NOMO-1 treated with dmso at 0.1 percent for 144 hours (cell line): ENCODE measurements around the gene TIGD1.
A peak's percentile ranks its signal among the peaks of the same experiment; 100 is the strongest.

Source experiments
- DNase-seq: peaks from one replicate; lab custom pipeline; 2025; ENCODE audit not compliant: unreplicated experiment; lab: John Stamatoyannopoulos, UW

Gene TIGD1

DNA sequence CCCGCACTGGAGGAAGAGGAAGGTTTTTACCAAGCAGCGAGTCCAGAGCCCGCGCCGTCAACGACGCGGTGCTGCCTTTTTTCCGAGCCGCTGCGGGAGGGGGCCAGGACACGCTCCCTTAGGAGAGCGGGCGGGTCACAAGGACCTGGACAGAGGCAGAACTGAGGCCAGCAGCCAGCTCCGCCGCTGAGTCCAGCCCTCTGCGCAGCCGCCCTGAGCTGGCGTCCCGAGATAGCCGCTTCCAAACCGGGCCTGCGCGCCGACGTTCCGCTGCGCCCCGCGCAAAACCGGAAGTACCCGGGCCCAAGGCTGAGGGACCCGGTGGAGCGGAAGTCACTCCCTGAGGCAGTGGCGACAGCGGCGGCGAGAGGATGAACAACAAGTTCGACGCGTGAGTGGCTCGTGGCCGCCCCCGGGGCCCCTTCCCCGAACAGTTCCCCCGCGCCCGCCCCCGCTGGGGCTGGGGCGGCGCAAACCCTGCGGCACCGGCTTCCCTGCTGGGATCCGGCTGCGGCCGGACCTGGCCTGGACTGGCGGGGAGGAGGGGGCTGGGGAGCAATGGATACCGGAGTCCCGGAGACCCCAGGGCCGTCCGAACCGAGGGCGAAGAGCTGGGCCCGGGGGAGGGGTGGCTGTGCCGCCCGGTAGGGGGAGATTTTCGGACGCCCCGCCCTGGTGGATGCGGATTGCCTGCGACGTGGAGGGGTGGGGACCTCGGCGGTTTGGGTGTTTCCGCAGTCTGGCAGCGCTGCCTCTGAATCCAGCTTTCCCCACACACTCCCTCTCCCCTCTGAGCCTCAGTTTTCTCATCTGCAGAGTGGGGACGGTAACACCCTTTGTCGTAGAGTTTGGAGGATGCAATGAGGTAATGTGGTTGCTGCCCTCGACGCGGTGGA is at the start of gene TIGD1, which contains the start of gene EIF4E2:
TSS of gene TIGD1 (minus strand) at position 204 of the 896 bp plus-strand sequence. CDS start 675 bp downstream, outside the sequence.
TSS of gene EIF4E2 (plus strand) at position 336 of the 896 bp plus-strand sequence. CDS start at position 372, 36 bp downstream.
- peak; percentile 86 for DNase-seq

DNA sequence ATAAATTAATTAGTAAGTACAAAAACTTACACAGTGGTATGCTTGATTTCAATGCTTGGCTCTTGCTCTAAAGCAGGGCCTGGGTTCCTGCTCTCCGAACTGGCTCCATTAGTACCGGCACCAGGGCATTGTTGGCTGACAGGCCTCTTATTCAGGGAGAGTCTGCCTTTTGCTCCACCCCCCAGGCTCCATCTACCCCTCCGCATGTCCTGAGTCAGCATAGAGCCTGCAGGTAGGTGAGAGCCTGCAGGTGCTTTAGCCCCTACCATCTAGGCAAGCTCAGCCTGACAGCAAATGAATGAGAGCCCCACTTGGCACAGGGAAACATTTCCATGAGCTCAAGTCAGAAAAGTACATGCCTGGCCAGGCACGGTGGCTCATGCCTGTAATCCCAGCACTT is 47.9 kb upstream of the TIGD1 start:
- no peak for DNase-seq

DNA sequence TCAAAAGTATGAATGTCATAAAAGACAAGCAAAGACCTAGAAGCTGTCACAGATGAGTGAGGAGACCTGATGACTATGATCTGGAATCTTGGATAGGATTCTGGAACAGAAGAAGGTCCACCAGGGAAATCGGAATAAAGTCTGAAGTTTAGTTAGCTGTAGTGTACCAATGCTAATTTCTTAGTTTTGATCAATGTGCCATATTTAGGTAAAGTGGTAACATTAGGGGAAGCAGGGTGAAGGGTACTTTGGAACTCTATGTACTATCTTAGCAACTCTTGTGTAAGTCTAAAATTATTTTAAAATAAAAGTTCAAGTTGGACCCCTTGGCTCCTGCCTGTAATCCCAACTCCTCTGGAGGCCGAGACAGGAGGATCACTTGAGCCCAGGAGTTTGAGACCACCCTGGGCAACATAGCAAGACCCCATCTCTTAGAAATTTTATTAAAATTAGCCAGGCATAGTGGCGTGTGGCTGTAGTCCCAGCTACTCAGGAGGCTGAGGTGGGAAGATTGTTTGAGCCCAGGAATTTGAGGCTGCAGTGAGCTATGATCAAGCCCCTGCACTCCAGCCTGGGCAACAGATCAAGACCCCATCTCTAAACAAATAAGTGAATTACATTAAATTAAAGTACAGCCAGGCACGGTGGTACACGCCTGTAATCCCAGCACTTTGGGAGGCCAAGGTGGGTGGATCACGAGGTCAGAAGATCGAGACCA is 47.2 kb upstream of the TIGD1 start:
- DNase-seq, result no peak

DNA sequence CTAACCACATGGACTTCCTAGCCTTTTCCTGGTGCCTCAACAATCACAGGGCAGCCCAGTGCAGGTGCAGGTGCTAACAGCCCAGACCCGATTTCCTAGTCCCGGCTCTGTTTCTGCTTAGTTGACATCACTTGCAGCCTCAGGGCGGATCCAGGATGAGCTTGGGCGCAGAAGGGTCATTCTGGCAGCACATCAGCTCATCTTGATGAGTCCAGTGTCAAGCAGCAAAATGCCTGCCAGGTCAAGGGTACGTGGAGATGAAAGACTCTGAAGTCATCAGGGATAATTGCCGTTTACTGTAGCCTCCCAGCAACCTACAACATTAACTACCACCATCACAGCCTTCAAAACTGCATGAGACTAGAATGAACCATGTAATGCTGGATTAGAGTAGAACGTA is 43.6 kb upstream of the TIGD1 start:
- DNase-seq, result no peak

DNA sequence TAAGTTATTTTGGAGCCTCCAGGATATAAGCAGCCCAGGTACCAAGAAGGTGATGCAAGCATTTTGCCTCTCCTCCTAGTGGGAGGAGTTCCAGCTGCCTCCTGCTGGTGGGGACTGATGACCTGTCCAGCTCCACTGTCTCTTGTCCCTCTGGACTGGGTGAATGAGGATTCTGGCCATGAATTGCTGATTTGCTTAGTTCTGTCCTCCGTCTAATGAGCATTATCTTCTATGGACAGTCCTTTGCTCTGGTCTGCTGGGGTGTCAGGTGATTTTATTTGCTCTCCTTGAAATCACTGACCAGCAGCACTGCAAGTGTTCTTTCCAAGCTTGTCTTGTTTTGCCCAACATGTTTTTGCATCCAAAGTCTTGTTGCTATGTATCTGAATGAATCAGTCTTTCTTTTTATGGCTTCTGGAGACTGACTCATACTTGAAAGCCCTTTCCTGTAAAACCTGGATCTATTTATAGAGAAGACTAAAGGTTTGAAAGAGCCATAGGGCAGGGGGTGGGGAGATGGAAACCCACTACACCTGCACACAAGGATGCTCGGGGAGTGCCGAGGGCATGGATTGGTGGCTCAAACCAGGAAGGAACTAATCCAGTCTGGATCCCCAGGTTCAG is 42.5 kb upstream of the TIGD1 start:
- DNase-seq, result no peak

DNA sequence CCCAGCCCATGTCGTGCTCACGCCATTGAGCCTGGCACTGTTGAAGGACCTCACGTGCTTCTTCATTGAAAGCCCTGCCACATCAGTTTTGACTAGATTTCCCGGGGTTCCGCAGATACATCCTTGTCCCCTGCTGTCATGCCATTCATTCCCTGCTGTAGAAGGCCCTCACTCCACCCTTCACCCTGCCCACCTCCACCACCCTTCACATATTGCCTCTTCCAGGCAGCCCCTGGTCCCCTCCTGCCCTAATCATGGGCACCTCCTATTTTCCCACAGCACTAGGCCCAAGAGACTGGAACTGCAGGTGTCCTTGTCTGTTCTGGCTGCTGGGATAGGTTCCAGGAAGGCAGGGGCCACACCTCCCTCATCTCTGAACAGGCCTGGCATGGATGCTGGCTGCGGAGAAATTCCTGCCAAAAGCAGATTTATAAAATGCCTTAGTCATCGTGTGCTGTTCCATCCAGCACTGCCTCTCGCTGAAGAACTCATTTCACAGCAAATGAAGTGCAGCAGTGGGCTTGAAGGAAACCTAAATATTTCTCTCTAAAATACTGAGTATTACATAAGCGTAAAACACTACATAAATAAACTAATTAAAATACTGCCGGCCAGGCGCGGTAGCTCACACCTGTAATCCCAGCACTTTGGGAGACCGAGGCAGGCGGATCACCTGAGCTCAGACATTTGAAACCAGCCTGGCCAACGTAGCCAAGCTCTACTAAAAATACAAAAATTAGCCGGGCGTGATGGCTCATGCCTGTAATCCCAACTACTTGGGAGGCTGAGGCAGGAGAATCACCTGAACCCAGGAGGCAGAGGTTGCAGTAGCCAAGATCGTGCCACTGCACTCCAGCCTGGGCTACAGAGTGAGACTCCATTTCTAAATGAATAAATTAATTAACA is 38.6 kb upstream of the TIGD1 start:
- DNase-seq, result no peak

DNA sequence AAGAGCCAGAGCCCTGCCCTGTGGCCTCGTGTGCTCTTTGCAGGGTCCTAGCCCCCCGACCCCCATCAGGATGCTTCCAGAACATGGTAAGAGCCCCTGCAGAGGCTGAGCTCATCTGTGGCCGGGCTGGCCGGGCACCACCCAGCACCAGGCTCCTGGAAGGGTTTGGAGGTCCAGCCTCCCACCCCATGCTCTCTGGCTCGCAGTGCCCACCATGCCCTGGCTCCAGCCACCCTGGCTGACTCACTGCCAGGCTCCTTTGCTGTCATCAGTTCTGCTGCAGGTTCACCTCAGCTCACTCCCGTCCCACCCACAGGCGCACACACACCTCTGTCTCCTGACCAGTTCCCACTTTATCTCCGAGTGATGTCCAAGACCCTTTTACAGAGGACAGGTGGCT is 37.7 kb upstream of the TIGD1 start:
- DNase-seq, result no peak

DNA sequence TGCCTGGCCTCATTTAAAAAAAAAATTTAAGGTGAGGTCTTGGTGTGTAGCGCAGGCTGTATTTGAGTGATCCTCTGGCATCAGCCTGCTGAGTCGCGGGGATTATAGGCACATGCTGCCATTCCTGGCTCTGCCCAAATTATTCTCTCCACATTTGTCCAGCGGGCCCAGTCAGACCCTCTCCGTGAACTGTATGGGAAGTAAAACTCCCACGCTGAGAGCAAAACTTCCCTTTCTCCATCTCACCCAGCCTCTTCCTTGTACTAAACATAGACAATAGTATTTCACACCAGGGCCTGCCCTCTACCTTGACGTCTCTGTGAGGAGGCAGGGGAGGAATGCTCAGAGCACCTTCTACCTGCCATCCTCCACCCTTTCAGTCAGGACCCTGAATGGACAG is 37.2 kb upstream of the TIGD1 start:
- no peak for DNase-seq

DNA sequence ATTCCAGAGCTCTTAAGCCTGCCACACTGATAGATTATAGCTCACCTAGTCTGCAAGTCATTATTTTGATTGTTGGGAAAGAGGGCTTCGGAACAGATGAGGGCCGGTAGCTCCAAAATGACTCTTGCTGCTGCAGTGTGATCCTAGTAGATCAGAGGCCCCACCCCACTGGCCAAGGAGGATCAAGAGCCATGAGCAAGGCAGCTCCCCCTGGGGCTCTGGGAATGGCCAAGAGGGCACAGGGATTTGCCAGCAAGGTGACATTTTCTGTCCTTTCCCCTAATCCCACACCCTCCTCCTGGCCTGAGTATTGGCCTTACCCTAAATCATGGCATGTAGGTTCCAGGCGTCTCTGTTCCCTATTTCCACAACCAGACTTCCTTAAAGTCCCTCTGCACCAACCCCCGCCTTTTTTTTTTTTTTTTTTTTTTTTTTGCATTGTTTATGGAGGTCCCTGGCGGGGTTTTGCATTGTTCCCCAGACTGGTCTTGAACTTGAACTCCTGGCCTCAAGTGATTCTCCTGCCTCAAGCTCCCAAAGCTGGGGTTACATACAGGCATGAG is 36.7 kb upstream of the TIGD1 start:
- no peak for DNase-seq

DNA sequence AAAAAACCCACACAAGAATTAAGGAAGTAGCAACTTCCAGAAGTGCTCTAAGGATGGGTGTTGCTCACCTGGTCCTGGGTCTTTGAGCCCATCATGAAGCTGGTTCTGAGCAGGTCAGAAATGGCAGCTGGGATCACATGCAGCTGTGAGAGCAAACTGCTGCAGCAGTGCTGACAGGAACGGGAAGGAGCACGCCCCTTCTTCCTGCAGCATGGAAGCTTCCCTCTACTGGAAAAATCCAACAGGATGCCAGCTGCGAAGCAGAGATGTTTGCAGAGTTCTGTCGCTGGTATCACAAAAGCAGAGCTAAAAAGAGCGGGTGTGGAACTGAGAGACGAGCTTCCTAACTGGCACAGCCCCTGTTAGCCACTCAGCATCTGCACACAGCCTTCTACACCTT is 33.9 kb upstream of the TIGD1 start:
- DNase-seq, result no peak

DNA sequence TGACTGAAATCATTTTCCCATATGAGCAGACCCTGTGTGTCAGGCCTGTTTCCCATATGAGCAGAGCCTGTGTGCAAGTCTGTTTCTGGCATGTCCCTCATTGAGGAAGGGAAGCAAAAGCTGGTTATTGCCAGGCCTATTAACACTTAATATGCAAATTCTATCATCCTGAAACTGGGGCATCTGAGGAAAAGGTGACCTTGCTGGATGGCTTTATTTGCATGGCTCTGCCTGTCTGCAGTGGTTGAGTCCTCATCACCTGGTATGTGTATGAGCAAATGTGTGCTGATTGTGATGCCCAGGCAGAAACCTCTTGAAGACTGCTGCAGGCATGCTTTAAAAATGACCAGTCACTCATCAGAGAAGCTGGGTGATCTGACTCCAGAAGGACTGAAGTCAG is 31.4 kb upstream of the TIGD1 start:
- DNase-seq, result no peak

DNA sequence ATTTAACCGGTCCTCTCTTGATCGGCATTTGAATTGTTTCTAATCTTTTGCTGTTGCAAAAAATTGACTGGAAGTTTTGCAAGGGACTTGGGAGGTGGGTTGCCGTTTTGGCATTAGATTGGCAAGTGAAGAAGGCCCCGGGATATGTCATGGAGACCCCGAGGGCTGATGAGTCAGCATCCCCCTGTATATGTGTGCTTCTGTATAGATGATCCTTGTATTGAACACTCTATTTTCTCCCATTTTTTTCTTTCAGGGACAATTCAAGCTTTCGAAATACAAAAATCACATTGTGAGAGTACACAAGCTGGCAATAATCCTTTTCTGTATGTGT is 30.3 kb upstream of the TIGD1 start:
- DNase-seq, result no peak

DNA sequence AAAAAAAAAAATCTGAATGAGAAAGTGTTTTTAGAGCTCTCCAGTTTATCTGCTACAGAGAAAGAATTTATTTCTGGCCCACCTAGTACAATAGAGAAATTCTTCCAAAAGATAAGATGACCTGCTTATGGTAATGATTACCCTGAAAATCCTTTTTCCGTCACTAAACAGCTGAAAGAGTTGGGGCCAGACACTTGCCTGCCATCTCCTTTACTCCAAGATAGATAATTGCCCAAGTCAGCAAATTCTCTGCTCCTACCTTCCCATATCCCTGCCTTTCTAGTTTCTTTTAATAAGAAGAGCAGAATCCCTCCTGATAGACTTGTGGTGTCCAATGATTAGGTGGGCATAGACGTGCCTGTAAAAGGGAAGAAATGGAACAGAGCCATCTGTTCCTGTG is 28.3 kb upstream of the TIGD1 start:
- no peak for DNase-seq

DNA sequence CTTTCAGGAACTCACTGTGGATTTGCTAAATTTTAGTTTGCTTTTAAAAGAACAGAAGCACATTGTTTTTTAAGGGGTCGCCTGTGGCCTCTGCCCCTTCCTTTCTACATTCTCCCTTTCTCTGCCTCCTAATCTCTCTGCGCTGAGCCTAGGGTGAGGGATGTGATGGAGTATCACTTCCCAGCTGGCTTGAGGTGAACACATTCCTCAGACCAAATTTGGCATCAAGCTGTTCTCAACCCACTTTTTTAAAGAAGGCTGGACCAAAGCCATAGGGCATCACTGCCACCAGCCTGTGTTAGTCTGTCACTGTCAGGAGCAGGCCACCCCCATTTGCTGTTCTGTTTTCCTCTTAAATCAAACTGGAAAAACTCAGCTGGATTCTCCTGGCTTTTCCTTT is 27.5 kb upstream of the TIGD1 start:
- no peak for DNase-seq

DNA sequence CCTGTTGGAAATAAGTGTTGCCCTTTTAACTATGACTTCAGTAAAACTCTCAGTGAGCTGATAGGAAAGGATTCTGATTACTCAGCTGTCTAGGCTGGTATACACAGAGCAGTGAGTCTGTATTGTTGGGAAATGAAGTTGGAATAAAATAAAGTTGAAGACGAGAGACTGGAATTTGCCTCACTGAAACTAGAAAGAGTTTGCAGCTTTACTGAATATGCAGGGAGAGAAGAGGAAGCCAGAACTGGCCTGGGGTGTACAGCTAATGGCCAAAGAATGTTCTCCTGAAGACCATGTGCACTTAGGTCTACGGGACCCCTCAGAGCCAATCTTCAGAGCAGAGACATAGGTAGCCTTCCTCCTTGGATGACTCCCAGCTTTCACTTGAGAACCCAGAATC is 26.6 kb upstream of the TIGD1 start:
- no peak for DNase-seq

DNA sequence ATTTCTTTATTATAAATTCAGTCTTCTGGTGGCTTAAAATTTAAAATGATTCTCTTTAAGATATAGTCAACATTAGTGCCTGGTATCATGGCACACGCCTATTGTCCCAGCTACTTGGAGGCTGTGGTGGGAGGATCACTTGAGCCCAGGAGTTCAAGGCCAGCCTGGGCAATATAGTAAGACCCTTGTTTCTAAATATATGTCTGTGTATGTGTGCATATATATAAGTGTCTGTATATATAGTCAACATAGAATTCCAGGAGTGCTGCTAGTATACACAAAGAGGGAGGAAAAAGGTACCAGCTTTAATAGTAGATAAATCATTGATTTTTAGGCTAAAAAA is 25.0 kb upstream of the TIGD1 start:
- DNase-seq, result no peak

DNA sequence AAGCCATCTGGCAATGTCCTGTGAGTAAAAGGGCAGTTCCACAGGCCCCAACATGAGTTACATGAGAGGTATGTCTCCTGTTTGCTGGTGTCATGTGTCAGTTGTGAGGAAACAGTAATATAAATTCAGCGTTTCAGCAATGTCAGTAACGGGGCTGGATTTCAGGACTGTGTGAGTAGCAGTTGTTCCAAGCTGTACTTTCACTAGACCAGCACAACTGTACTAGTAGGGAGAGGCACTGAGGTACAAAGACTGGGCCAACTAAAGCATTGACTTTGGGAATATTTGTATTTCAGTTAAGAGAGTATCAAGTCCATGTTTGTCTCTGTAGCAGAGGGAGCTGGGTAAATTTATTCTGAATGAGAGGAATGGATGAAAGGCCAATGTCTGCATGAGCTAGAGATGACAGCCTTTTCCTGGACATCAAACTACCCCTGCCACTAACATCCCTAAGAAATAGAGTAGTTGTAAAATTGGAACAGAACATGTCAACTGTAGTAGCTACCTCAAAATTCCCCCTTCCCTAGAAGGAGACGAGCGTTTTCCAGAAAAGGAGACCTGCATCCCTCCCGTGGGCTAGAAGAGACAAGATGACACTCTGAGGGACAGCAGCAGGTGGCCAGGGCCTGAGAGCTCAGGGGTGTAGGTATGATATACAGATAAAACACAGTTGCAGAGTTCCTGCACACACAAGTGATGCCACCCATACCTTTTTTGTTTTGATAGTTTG is 24.5 kb upstream of the TIGD1 start:
- DNase-seq, result no peak

DNA sequence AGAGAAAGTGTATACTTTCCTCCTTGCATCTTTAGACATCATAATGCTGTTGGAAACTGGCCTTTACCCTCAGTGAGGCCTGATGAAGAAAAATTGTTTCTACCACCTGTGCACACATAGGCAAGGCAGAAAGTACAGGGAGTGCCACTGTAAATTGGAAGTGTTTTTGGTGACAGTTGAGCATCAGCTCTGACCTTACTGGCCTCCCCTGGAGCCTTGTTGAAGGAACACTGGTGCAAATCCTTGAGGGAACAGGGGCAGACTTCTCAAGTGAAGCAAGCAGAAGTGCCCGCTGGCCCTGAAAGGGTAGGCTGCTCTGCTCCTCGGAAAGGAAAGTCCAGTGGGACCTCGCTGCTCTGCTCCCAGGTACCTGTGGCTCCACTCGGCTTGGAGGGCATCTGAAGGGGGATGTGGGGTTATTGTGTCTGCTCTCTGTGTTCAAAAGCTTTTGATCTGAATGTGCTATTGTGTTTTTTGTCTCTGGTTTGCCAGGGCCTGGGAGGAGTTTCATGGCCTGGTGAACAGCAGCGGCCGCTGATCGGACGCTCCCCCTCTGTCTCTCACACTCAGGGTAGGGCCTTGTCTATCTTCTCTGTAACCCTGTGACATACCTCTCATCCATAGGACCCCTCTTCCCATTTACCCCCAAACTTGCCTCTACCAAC is 23.5 kb upstream of the TIGD1 start:
- no peak for DNase-seq

DNA sequence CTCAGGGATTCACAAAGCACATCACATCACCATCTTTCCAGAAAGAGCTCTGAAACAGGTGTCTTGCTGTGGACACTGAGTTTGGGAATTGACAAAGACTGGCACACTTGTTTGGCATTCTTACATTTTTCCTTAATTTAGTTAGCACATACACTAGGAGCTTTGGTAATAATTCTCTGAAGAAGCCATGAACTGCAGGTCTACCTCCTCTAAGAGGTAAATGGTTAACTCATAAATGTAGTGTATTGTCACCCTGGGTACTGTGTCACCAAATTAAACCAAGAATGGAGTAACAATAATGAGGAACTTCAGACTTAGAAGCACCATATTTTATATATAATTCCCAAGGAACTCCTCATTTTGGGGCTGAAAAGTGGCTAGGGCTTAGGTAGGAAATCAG is 22.7 kb upstream of the TIGD1 start:
- no peak for DNase-seq
